Transverse colon (tissue), 4 donors: ENCODE results near the gene C10orf71.

Source experiments
- EP300 ChIP-seq: sonication (generic); formaldehyde crosslinking; IDR thresholded peaks from one replicate; pipeline ENCODE4 v1.6.1; 2017; ENCODE audit warnings: antibody characterized with exemption, low read depth
- POLR2A ChIP-seq: fragments of 450-650 bp; IDR thresholded peaks from one replicate; pipeline ENCODE4 v1.6.1; 2016; ENCODE audit warnings: antibody characterized with exemption, mild to moderate bottlenecking, moderate library complexity
- POLR2AphosphoS5 ChIP-seq, 3 donors: sonication (generic); formaldehyde crosslinking; IDR thresholded peaks; one replicate each; pipeline ENCODE4 v1.6.1; 2016; ENCODE audit warnings: antibody characterized with exemption in 3 of 3
- TF ChIP-seq, protein P1 (sequence below), 5 experiments: fragments of 200-600 bp in 3 of 5; fragments of 450-650 bp in 2 of 5; sonication (generic) in 3 of 5; IDR thresholded peaks; 1 replicate in 2 of 5; 2 replicates in 3 of 5; pipeline ENCODE4 v1.5.1; 2016 to 2017; ENCODE audit warnings: antibody characterized with exemption in 5 of 5, inconsistent platforms in 3 of 5, mild to moderate bottlenecking in 2 of 5, moderate library complexity in 1 of 5

- TF ChIP-seq, protein P1, sequence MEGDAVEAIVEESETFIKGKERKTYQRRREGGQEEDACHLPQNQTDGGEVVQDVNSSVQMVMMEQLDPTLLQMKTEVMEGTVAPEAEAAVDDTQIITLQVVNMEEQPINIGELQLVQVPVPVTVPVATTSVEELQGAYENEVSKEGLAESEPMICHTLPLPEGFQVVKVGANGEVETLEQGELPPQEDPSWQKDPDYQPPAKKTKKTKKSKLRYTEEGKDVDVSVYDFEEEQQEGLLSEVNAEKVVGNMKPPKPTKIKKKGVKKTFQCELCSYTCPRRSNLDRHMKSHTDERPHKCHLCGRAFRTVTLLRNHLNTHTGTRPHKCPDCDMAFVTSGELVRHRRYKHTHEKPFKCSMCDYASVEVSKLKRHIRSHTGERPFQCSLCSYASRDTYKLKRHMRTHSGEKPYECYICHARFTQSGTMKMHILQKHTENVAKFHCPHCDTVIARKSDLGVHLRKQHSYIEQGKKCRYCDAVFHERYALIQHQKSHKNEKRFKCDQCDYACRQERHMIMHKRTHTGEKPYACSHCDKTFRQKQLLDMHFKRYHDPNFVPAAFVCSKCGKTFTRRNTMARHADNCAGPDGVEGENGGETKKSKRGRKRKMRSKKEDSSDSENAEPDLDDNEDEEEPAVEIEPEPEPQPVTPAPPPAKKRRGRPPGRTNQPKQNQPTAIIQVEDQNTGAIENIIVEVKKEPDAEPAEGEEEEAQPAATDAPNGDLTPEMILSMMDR (IDR thresholded peaks at IDR 0.05) = no peak
- TF ChIP-seq POLR2A (no peak), POLR2AphosphoS5 (IDR thresholded peaks at IDR 0.05) (no peak), EP300 (no peak)
Observed at GRCh38 chr10:49269523-49269922, 29.4 kb upstream of the C10orf71 start.
